OCI-LY3 (cell line): ENCODE results near the gene FGGY.

Experiments used
- CTCF ChIP-seq: fragments of 200-600, 300-600 bp; sonication (generic); IDR thresholded peaks from 2 replicates; pipeline ENCODE4 v1.5.1; 2014; ENCODE audit warnings: antibody characterized with exemption, low read length, low read depth
- EZH2phosphoT487 ChIP-seq: fragments of 200-600 bp; shearing (Covaris generic); IDR thresholded peaks from 2 replicates; pipeline ENCODE4 v1.6.1; 2018; ENCODE audit warnings: antibody characterized with exemption, mixed run types, low read depth

- TF ChIP-seq CTCF (no peak), EZH2phosphoT487 (no peak)
These were observed 56.6 kb downstream of the FGGY start for GRCh38 chr1:59353453-59353852.
